ENCODE measurements around the gene IFNK.
A peak's percentile ranks its signal among the peaks of the same experiment; 100 is the strongest.

IFNK gene

GRCh38 chr9:27573634-27574590 is 49.8 kb downstream of the IFNK start:
- peak; percentile 83 to 97 for DNase-seq (ENCODE audit: low read depth in 2 of 2)

Measured in stimulated activated CD8-positive, alpha-beta memory T cell treated with anti-CD3 and anti-CD28 coated beads, Interleukin-15, amount 100 ng/mL, for 4 hours (primary cell).